ENCODE results near the gene MBD5. TPM values are rescaled to one million over a fixed set of nuclear protein-coding genes. Genes with fewer than 3 reads are reported as not detected.

MBD5 gene
- total RNA-seq, 4 donors from 2014 or later = 11.9 to 51.9 (median 19.7) TPM

DNA sequence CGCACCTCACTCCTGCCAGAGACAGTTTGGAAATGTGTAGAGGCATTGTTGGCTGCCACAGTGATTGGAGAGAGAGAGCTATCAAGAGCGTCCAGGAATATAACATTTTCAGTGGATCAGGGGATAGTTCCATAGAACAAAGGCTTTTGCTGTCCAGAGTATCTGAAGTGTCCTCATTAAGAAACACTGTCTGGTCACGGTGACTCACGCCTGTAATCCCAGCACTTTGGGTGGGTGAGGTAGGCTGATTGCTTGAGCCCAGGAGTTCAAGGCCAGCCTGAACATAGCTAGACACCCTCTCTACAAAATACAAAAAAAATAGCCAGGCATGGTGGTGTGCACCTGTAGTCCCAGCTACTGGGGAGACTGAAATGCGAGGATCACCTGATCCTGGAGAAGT, 231.1 kb downstream of the MBD5 start:
- TF ChIP-seq EP300 (IDR thresholded peaks at IDR 0.05) = no peak
- TF ChIP-seq, protein P1, sequence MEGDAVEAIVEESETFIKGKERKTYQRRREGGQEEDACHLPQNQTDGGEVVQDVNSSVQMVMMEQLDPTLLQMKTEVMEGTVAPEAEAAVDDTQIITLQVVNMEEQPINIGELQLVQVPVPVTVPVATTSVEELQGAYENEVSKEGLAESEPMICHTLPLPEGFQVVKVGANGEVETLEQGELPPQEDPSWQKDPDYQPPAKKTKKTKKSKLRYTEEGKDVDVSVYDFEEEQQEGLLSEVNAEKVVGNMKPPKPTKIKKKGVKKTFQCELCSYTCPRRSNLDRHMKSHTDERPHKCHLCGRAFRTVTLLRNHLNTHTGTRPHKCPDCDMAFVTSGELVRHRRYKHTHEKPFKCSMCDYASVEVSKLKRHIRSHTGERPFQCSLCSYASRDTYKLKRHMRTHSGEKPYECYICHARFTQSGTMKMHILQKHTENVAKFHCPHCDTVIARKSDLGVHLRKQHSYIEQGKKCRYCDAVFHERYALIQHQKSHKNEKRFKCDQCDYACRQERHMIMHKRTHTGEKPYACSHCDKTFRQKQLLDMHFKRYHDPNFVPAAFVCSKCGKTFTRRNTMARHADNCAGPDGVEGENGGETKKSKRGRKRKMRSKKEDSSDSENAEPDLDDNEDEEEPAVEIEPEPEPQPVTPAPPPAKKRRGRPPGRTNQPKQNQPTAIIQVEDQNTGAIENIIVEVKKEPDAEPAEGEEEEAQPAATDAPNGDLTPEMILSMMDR (IDR thresholded peaks at IDR 0.05) = no peak
- TF ChIP-seq POLR2AphosphoS5 (IDR thresholded peaks at IDR 0.05) = no peak
- TF ChIP-seq POLR2A (IDR thresholded peaks at IDR 0.05) = no peak
- H3K27me3 ChIP-seq = no peaks in the 10 kb centered on the region
- no peak overlapping the region for H3K4me3 ChIP-seq
- no peak overlapping the region for H3K27ac ChIP-seq
- no peaks in the 10 kb centered on the region for H3K9me3 ChIP-seq
- no peak for DNase-seq (ENCODE audit: low spot score in 2 of 2)
- WGBS = 91% methylated on average over 5 of the region's 5 CpGs
- H3K36me3 ChIP-seq = no peaks in the 10 kb centered on the region
- H3K4me1 ChIP-seq = no peaks in the 10 kb centered on the region

DNA sequence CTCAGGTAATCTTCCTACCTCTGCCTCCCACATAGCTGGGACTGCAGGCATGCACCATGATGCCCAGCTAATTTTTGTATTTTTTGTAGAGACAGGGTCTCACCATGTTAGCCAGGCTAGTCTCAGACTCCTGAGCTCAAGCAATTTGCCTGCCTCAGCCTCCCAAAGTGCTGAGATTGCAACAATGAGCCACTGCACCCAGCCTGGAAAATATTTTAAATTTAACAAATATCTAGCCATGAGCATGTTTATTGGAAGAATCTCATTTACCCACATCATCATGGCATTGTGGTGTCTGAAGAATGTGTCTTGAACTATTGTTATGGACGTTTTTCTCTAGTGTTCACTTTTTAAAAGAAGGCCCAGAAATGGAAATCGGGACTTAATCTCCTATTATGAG, 231.8 kb downstream of the MBD5 start:
- no peaks in the 10 kb centered on the region for H3K36me3 ChIP-seq
- H3K4me3 ChIP-seq = no peak overlapping the region
- H3K27ac ChIP-seq = no peak overlapping the region
- no peaks in the 10 kb centered on the region for H3K4me1 ChIP-seq
- no peak for DNase-seq (ENCODE audit: low spot score in 2 of 2)
- H3K27me3 ChIP-seq = no peaks in the 10 kb centered on the region
- 98% methylated on average over 2 of the region's 2 CpGs for WGBS
- H3K9me3 ChIP-seq = no peaks in the 10 kb centered on the region
- TF ChIP-seq POLR2AphosphoS5 (IDR thresholded peaks at IDR 0.05) (no peak), EP300 (IDR thresholded peaks at IDR 0.05) (no peak), POLR2A (IDR thresholded peaks at IDR 0.05) (no peak)
- TF ChIP-seq, protein P1 (IDR thresholded peaks at IDR 0.05) = no peak

DNA sequence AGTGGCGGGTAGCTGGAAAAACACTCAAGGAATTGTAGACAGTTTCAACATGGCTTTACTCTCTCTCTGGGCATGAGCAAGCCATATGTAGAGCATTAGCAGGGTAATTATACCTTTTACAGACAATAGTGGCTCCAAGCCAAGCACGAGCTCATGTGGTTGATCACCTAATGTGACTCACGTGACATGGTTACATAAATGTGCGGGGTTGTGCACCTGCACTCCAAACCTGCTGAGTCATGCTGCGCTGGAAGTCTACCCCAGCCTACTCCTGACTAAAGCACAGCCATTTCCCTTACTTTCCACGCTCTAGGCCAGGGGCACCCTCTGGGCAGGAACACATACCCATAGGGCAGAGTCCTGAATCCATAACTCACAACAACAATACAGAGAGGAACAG, 232.8 kb downstream of the MBD5 start:
- Histone ChIP-seq H3K36me3 (no peaks in the 10 kb centered on the region), H3K4me3 (no peak overlapping the region), H3K27ac (no peak overlapping the region), H3K9me3 (no peaks in the 10 kb centered on the region), H3K27me3 (no peaks in the 10 kb centered on the region), H3K4me1 (no peaks in the 10 kb centered on the region)
- DNase-seq (ENCODE audit: low spot score in 2 of 2) = no peak
- WGBS = 90% methylated on average over 6 of the region's 6 CpGs
- TF ChIP-seq, protein P1 (IDR thresholded peaks at IDR 0.05) = no peak

DNA sequence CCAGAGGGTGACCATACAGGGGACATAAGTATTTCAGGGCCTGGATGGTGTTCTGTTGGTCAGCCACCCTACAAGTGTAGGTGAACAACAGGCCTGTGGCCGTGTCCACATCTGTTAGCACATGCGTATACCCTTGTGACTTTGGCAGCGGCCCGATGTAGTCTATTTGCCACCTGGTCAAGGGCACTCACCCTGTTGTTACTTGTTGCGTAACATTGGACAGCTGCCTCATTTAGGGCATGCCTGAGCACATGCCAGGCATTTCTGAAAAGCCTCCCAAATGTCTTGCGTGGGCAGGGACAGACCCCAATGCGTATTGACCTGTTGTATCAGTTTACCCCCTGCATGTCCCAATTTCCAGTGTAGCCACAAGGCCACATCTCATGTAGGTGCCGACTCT, 235.0 kb downstream of the MBD5 start:
- Histone ChIP-seq H3K27me3 (no peaks in the 10 kb centered on the region), H3K4me3 (no peak overlapping the region), H3K9me3 (no peaks in the 10 kb centered on the region), H3K4me1 (no peaks in the 10 kb centered on the region), H3K27ac (no peak overlapping the region), H3K36me3 (peaks cover 2% of the 10 kb centered on the region)
- TF ChIP-seq POLR2AphosphoS5 (IDR thresholded peaks at IDR 0.05) (no peak), EP300 (IDR thresholded peaks at IDR 0.05) (no peak), POLR2A (IDR thresholded peaks at IDR 0.05) (no peak)
- TF ChIP-seq, protein P1 (IDR thresholded peaks at IDR 0.05) = no peak
- WGBS = 97% methylated on average over 8 of the region's 8 CpGs
- no peak for DNase-seq (ENCODE audit: low spot score in 2 of 2)

DNA sequence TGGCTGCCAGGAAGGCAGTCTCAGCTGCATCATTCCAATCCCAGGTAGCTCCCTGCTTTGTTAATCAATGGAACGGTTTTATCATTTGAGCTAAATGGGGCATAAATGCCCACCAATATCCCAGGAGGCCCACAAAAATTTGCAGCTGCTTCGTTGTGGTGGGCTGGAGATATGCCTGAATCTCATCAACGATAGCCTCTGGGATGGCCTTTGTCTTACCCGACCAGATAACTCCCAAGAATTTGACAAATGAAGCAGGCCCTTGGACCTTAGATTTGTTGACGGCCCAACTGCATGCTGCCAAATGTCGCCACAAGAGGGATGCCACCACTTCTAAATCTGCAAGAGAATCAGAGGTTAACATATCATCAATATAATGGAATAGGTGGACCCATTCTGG, 236.4 kb downstream of the MBD5 start:
- WGBS = 95% methylated on average over 6 of the region's 6 CpGs
- H3K9me3 ChIP-seq = no peaks in the 10 kb centered on the region
- no peaks in the 10 kb centered on the region for H3K27me3 ChIP-seq
- no peaks in the 10 kb centered on the region for H3K4me1 ChIP-seq
- no peak overlapping the region for H3K4me3 ChIP-seq
- H3K36me3 ChIP-seq = peaks cover 2% of the 10 kb centered on the region
- no peak for DNase-seq (ENCODE audit: low spot score in 2 of 2)
- no peak overlapping the region for H3K27ac ChIP-seq
- no peak for TF ChIP-seq POLR2A (IDR thresholded peaks at IDR 0.05)
- TF ChIP-seq, protein P1 (IDR thresholded peaks at IDR 0.05) = no peak
- no peak for TF ChIP-seq POLR2AphosphoS5 (IDR thresholded peaks at IDR 0.05)
- no peak for TF ChIP-seq EP300 (IDR thresholded peaks at IDR 0.05)
